T-helper 2 cell (primary cell): ENCODE measurements around the gene ROBO3.
A peak's percentile ranks its signal among the peaks of the same experiment; 100 is the strongest.

Experiments used
- DNase-seq, 5 experiments: peaks; one replicate each; pipeline versions ENCODE4 v3.0.0 to v3.0.0-alpha.2; 2012 to 2022

The ROBO3 gene

GRCh38 chr11:124875943-124876817 lies 10.9 kb downstream of the ROBO3 start:
- peak; percentile 43 to 86 (median 64) for DNase-seq

- DNase-seq, result no peak
Measured at GRCh38 chr11:124876818-124877630, 11.8 kb downstream of the ROBO3 start.

- no peak for DNase-seq
Measured at GRCh38 chr11:124877631-124877909, 12.3 kb downstream of the ROBO3 start.

- no peak for DNase-seq
Measured at GRCh38 chr11:124877910-124878758, 12.9 kb downstream of the ROBO3 start.

- no peak for DNase-seq
Measured at GRCh38 chr11:124878759-124879492, 13.7 kb downstream of the ROBO3 start.

GRCh38 chr11:124879493-124880289 lies 14.5 kb downstream of the ROBO3 start:
- DNase-seq, result no peak

GRCh38 chr11:124880290-124880611 lies 15.0 kb downstream of the ROBO3 start:
- DNase-seq, result no peak

GRCh38 chr11:124880958-124881357 lies 15.7 kb downstream of the ROBO3 start:
- DNase-seq, result no peak

- no peak for DNase-seq
Measured at GRCh38 chr11:124882339-124883071, 17.3 kb downstream of the ROBO3 start.

GRCh38 chr11:124884340-124884739 lies 19.1 kb downstream of the ROBO3 start:
- DNase-seq, result no peak

GRCh38 chr11:124884869-124885479 lies 19.7 kb downstream of the ROBO3 start:
- DNase-seq, result no peak

- DNase-seq, result no peak
Measured at GRCh38 chr11:124886476-124886875, 21.2 kb downstream of the ROBO3 start.

GRCh38 chr11:124886978-124887666 lies 21.9 kb downstream of the ROBO3 start:
- DNase-seq, result no peak

- DNase-seq, result no peak
Measured at GRCh38 chr11:124887667-124888013, 22.4 kb downstream of the ROBO3 start.

- no peak for DNase-seq
Measured at GRCh38 chr11:124889191-124890091, 24.2 kb downstream of the ROBO3 start.

GRCh38 chr11:124890151-124890550 lies 24.9 kb downstream of the ROBO3 start:
- no peak for DNase-seq

- no peak for DNase-seq
Measured at GRCh38 chr11:124890683-124891372, 25.6 kb downstream of the ROBO3 start.

- no peak for DNase-seq
Measured at GRCh38 chr11:124891373-124891861, 26.2 kb downstream of the ROBO3 start.
